ENCODE results near the gene HP1BP3.
"Not testable (repeated sequence)": the region's sequence is repeated elsewhere in the genome, so short reads cannot be mapped to it uniquely, and the experiment has no call there.

HP1BP3 gene

DNA sequence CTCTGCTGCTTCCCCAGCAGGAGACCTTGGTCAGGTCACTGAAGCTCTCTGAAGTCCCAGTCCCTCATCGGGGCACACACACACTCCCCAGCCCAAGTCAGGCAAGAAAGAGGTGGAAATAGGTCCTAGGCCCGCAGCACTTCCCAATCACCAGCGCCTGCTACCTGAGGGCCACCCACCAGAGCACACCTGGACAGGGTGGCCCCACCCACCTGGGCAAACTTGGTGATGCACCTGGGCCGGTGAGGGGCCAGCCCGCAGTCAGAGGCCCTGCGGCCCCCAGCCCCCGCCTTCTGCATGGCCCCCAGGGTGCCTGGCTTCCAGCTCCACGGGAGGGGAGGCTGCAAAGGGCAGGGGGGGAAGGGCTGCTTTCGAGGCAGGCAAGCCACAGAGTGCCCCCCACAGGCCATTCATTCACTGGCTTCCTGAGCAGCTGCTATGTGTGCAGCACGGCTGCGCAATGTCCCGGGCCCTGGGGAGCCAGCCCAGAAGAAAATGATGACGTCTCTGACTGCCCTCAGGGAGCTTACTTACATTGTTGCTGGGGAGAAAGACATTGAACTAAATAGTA, 59.3 kb downstream of the HP1BP3 start:
- DNase-seq (ENCODE audit: low read depth in 1 of 2, low spot score in 1 of 2), result no peak

DNA sequence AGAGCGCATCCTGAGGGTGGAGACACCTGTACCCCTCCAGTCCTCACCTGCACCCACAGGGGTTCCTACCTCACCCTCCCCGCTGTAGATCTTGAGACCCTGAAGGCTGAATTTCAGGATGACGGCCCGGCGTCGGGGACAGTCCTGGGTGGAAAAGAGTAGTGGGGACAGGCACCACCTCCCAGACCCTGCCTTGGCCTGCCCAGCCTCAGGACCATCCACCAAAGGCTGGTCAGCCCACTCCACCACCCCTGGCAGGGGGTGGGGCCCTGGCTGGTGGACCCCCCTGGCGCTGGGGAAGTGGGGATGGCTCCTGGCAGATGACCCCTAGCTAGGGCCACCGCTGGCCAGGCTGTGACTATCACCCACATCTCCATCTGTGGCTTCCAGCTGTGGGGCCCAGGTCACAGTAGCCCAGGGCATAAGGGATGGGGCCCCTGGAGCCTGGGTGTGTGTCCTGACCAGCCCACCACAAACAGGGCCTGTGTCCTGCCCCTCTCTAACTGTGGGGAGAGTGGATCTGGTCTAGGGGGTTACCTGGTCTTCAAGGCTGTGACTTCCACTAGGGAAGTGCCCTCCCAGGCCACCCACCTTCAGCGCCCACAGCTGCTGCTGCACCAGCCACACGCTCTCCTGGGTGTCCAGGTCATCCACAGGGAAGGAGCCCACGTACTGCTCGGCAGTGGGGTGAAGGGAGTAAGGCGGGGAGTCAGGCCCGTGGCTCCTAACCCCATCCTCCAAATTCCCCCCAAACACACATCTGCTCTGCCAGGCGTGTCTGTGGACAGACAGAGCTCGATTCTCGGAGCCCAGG, 60.0 kb downstream of the HP1BP3 start:
- DNase-seq (ENCODE audit: low read depth in 1 of 2, low spot score in 1 of 2), result no peak

DNA sequence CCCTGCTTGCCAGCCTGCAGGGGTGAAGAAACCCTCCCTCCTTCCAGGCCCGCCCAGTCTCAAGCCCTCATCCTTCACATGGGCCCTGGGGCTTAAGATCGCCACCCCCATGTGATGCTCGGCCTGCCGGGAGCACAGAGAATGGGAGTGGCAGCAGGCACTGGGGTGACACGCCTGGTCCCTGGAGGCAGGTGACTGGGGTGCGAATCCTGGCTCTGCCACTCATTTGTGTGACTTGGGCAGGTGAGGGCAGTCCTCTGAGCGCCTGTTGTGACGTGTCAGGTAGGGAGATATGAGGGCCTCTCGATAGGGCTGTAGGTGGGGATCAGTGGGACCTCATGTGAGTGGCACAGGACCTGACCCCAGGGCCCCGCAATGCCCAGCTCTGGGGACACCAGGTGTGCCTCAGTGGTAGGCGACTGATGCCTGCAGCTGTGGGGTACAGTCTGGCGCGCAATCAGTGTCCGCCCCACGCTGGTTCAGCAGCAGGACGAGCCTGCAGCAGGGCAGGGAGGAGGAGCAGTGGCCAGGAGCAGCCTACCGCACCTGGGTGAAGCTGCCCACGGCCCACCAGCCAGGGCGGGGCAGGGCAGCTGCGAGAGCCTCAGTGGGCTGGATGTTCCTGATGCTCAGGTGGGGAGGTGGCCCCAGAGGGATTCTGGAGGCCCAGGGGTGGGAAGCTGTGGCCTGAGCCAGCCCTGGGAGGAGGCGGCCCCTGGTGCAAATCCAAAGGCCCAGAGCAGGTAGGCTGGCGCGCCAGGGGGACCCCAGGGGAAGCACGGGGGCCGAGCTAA, 60.8 kb downstream of the HP1BP3 start:
- DNase-seq (ENCODE audit: low read depth in 1 of 2, low spot score in 1 of 2), result no peak

DNA sequence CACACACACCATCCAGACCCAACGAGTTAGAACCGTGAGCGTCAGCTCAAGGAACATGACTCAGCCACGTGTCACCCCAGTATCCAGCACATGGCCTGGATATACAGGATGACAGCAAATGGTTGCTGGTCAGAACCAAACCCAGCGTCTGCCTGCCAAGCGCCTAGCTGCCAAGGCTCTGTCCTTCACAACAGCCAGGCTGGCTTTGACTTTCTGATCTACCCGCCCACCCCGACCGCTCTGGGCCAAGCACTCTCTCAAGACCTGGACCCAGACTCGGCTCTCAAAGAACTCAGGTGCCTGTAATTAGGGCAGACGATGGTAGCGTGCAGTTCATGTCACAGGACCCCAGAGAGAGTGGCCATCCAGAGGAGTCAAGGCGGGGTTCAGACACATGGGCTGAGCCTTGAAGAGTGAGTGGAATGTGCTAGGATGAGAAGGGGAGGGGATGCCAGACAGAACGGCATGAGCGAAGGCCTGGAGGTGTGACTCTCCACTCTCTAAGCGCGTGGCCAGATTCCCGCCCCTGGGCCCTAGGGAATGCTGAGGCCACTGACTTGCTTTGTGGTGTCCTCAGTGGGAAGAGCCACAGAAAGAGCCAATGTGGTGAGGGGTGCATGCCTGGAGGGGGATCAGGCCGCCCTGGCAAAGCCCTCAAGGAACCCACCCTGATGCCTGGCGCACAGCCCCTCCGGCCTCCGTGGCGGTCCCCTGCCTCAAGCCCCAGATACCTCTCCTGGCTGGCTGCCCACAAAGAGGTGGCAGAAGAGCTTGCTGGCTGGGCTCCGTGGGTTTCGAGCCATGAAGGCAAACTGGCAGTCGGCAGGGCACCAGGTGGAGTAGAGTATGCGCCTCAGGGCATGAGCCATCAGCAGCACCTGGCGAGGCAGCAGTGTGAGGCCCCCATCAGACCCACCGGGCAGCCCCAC, 61.7 kb downstream of the HP1BP3 start:
- no peak for DNase-seq (ENCODE audit: low read depth in 1 of 2, low spot score in 1 of 2)

DNA sequence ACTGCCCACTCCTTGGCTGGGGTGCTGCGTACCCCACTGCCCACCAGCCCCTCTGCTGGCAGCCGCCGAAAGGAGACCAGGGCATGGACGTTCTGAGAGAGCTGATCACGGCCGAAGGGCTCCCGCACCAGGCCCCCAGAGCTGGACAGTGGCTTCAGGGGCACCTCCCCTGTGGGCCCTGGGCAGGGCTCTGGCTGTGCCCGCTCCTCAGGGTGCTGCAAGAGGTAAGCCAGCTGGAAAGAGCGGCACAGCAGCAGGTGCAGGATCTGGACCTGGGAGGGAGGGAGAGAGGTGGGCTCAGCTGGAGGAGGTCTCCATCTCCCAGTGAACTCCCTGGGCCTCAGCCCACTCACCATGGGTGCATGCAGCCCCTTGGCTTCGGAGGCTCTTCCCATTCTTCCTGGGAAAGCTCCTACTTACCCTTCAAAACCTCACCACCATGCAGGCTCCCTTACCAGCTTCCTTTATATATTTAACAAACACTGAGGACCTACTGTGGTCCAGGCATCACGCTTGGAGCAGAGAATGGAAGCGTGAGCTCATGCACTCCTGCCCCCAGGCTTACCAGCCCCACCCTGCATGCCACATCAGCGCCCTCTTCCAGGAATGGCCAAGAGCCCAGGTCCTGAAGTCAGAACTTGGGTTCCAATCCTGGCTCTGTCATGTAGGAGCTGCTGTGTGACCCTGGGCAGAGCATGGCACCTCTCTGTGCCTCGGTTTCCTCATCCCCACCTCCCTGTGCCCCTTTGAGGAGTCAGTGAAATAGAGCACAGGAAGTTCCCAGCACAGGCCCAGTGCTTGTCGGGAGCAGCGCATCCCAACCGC, 62.5 kb downstream of the HP1BP3 start:
- DNase-seq (ENCODE audit: low read depth in 1 of 2, low spot score in 1 of 2), result no peak

DNA sequence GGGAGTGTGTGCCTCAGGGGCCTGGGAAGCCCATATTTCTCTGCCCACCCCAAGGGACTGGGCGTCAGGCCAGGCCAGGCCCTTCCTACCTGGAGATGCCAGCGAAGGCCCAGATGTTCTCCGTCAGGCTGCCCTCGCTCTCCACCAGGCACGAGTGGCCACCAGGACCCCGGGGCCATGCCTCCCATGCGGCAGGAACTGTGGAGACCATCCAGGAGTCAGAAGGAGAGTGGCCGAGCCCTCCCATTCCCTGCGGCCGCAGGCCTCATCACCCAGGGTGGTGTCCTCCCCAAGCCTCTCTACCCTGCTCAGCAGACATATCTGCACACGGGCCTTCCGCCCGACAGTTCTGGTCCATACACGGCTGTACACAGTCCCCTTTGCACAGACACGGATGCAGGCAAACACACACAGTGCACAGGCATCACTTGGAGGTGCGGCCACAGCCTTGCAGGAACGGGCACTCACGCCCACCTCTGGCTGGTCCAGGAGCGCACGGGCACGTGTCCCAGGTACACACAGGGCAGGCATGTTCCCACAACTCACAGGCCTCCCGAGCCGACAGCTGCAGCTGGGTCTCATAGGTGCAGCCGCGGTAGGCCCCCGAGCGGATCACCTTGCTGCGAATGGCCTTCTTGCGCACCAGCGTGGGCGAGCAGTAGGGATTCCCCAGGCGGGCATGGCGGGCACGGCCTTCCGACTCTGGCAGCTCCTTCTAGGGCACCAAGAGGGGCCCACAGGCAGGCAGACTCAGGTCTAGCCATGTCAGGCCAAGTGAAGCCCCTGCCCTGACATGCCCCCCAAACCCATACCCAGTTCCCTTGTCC, 63.4 kb downstream of the HP1BP3 start:
- DNase-seq (ENCODE audit: low read depth in 1 of 2, low spot score in 1 of 2), result no peak

DNA sequence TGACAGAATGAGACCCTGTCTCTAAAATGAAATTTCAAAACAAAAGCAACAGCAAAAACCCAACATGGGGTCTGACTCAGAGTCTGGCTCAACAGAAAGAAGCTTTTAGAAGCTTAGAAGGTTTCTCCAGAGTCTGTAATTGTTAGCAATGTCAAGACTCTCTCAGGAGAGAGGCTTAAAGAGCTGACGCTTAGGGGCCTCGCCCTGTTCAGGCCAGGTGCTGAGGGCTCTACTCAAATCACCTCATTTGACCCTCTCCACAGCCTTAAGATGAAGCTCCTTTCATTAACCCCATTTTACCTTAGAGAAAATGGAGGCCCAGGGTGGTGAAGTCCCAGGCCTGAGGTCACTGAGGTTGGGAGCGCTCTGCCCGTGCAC, 64.0 kb downstream of the HP1BP3 start:
- DNase-seq (ENCODE audit: low read depth in 1 of 2, low spot score in 1 of 2), result no peak

DNA sequence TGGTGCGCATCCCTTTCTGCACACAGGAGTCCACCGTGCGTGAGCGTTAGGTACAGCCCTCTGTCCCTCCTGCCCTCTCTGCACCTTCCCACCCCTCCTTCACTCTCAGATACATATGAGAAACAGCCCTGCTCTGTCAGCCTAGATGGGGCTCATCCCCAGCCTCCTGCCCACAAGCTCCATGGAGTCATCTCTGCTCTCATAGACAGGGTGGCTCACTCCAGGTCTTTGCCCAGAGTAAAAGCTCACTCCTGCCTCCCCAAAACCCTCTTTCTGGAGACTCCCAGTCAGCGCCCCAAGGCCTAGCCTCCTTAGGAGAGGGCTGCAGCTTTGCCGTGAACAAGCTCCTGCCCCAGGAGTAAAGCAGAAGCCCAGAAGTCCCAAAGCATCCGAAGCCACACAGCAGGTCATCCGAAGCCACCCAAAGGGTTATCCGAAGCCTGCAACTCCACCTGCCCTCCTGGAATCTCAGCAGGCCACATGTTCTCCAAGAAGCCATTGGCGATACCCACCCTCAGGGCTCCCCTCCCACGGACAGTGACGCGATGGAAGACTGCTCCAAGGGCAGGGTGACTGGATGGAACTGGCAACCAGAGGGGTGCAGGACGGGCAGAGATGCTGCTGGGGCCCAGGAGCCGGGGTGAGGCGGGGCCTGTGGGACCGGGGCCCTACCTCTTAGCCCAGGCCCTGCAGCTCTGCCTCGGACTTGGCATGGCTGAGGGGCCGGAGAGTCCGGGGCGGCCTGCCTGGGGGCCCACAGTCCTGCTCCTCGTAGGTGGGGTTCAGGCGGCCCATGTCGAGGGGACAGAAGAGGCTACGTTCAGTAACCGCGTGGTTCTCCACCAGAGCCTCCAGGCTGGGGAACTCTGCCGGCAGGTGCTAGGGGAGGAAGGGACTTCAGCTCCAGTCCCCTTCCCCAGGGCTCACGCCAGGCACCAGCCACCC, 65.7 kb downstream of the HP1BP3 start:
- DNase-seq (ENCODE audit: low read depth in 1 of 2, low spot score in 1 of 2), result no peak

DNA sequence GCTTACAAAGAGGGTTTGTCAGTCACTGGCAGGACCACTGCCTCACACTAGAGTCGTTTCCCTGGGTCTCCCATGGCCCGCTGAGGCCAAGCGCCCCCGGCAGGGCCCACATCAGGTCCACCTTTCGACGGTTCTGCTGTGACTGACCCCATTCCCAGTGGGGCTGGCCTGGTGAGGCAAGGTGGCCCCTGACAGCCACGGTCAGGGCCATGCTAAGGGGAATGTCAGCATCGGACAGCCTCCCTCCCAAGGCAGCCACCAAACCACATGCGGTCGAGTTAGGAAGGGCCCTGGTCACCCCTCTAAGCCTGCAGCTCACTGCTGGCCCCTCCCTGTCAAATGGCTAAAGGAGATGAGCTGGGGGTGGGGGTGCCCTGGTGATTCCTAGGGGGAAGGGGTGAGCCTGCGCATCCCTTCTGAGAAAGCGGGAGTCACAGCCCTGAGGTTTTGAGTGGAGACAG, 66.4 kb downstream of the HP1BP3 start:
- no peak for DNase-seq (ENCODE audit: low read depth in 1 of 2, low spot score in 1 of 2)

DNA sequence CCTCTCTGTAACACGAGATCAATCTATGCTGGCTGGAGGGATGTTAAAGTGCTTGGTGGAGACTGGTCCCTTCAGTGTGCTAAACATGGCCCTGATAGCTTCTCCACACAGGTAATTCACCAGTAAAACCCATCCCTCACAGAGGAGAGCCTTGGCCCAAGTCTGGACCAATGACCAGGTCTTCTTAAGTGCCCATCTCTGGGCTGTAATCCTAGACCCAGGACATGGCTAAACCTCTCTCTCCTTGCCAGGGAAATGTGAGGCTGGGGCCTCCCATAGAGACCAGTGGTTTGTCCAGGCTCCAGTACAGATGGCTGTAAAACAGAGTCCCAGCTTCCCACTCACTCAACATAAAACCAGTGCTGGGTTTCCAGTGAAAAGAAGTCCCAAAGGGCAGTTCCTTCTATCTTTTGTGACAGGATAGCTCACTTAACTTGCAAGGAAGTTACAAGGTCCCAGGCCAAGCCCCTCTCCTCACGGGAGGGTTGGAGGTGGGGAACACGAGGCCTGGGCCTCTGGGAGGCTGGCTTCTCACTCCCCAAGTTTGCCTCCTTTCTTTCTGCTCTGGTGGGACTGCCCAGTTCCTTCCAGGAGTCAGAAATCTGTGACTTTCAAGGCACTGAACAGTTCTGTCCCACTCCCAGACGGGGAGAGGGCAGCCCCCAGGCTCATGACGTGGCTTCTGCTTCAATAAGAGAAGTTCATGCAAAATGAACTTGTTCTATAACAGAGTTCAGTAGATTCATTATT, 67.1 kb downstream of the HP1BP3 start:
- DNase-seq (ENCODE audit: low read depth in 1 of 2, low spot score in 1 of 2), result no peak

DNA sequence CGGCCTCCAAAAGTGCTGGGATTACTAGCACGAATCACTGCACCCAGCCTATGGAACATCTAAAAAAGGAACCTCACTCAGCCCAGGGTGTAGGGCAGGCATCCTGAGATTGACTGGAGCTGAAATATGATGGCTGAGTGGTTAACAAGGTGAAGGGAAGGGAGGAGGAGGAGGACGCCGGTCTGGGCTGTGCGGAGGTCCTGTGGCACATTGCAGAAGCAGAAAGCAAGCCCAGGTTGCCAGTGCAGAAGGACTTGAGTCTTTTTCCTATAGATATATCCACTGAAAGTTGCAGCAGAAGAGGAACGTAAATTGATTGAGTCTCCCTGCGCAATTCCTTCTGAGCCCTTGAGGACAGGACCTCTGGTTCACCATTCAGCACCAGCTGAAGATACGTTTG, 67.8 kb downstream of the HP1BP3 start:
- no peak for DNase-seq (ENCODE audit: low read depth in 1 of 2, low spot score in 1 of 2)

DNA sequence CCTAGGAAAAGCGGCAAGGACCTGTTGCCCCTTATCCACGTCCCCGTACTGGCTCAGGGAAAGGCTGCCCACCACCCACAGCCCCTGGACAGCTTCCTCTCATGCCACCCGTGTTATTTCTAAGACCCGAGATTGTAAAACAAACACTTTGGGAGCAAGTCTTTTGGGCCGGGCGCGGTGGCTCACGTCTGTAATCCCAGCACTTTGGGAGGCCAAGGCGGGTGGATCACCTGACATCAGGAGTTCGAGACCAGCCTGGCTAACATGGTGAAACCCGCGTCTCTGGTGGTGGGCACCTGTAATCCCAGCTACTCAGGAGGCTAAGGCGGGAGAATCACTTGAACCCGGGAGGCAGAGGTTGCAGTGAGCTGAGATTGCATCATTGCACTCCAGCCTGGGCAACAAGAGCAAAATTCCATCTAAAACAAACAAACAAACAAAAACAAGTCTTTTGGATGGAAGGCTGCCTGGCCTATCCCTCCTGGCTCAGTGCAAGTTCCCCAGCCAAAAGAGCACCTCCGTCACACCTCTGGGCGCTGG, 68.7 kb downstream of the HP1BP3 start:
- not testable (repeated sequence) for DNase-seq (ENCODE audit: low read depth in 1 of 2, low spot score in 1 of 2)

DNA sequence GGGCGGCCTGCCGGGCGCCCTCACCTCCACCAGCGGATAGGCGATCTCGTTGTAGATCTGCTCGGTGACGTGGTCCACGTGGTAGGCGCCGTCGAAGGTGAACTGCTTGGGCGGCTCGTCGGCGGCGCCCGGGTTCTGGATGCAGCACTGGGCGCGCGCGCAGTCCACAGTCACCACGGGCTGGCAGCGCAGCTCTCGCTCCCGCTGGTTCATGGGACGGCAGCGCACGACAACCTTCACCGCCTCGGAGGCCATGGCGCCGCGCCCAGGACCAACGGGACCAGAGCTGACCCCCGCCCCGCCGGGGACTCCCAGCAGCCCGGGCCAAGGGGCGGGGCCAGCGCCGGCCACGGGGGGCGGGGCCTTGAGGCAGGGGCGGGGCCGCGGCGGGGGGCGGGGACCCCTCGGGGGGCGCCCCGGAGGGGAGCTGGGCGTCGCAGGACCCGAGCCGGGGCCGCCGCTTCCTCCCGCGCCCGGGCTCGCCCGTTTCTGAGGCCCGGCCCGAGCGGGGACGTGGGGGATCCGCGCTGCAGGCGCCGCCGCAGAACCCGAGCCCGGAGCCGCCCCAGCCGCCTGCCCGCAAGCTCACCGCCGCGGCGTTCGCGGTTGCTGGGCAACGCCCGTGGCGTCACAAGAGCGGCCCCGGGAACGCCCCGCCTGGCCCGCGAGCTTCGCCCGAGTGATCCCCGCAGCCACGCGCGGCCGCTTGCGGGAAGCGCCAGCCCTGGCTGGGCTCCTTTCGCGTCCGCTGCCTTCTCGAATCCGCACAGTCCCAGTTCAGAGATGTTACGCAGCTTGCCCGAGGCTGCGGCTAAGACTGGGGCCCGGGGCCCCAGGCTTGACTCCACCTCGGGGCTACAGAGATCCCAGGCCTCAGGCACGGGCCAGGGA, 69.4 kb downstream of the HP1BP3 start, which contains the start of gene KIF17:
Gene KIF17 (minus strand): TSS at position 556 of the 891 bp plus-strand sequence. CDS start 301 bp downstream, at position 255.
- peak; percentile 31 to 51 for DNase-seq (ENCODE audit: low read depth in 1 of 2, low spot score in 1 of 2)

DNA sequence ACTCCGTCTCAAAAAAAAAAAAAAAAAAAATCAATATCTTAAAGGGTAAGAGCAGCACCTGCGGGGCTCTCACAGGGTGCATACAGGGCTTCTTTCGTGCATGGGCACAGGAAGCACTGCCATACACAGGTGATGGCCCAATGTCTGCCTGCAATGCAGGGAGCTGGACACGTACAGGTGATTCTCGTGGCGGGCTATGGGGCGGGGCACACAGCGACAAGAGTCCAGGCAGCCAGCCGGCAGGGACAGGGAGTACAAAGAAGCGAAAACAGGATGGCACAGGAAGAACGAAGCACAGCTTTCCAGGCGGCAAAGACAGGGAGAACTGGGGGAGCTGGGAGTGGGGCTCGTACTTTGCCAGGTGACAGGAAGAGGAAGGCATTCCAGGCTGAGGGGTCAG, 70.9 kb downstream of the HP1BP3 start:
- no peak for DNase-seq (ENCODE audit: low read depth in 1 of 2, low spot score in 1 of 2)

DNA sequence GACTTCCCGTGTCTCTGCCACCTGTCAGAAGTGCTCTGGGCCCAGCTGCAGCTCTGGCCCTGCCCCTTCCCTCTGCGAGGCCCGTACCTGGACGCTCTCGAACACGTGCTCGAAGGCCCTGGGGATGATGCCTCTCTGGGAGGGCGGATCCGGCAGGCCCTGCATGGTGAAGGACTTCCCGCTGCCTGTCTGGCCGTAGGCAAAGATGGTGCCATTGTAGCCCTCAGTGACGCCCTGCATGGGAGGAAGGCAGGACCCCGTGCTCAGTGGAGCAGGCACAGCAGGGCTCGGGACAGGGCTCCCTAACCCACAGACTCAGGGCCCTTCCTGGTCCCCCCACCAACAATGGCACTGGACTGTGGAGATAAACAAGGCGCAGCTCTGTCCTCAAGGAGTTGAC, 71.7 kb downstream of the HP1BP3 start:
- no peak for DNase-seq (ENCODE audit: low read depth in 1 of 2, low spot score in 1 of 2)

DNA sequence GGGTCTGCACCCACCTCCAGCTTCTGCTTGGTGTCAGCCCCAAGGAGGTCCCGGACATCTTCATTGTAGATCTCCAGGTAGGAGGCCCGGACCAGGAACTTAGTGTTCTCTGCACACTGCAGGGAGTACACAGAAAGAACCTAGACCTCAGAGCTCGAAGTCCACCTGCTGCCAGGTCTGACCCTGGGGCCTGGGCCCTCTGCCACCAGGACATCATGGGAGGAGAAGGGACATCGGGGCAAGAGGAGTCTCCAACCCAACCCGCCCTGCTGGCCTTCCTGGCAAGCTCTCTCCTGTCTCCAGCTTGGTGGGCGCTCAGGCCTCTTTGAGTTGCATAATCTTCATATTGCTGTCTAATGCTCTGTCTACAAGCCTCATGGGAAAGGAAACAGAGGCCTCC, 73.7 kb downstream of the HP1BP3 start:
- no peak for DNase-seq (ENCODE audit: low read depth in 1 of 2, low spot score in 1 of 2)

Data from activated CD4-positive, alpha-beta T cell treated with anti-CD3 and anti-CD28 coated beads, Interleukin-2, amount 50 U/mL, for 24 hours (primary cell).